ENCODE measurements around the gene KDM6B. TPM values are rescaled to one million over a fixed set of nuclear protein-coding genes. Genes with fewer than 3 reads are reported as not detected.

KDM6B gene
- total and polyA plus RNA-seq, 9 of the 15 experiments (the other 6 are each of a cell fraction or from before 2014, with no cell fraction given) = 0.01 to 22.9 (median 2.2) TPM

DNA sequence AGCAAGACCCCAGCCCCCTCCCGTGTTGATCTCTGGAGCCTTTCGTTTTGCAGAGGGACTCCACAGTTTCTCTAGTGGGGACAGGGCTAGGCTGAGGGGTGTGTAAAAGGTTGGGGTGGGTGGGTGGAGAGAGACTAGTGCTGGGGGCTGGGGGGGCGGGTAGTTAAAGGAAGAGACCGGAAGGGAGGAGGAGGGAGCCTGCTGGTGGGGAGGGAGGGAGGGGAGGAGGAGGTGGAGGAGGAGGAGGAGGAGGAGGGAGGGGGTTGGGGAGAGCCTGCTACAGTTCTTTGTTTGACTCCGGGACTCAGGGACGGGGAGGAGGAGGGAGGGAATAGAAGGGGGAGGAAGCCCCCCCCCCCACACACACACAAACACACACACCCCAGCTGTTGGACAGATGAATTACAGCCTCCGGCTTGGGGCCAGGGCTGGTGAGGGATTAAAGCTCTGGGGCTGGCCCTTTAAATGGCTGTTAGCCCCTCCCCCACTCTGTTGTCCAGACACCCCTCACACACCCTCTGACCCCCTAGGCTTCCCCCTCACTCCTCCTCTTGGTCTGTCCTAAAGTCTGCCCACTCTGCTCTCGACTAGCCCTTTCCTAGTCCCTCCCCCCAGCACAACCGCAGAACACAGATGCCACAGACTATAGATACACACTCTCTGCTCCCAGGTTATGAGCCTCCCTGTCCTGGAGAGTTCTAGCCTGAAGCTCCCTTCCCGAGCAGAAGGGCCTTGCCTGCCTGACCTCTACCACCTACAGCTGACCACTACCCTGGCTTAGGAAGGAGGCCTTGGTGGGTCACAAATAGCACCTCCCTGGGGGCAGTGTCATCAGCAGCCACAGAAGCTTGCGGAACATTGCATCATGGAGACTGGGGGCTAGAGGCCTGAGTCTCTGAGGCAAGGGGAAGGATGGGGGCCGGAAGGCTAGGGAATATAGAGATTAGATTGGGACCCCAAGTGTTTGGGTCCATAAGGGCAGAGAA is 4.4 kb downstream of the KDM6B start (continued):
- TF ChIP-seq BRCA1 (IDR thresholded peaks at IDR 0.05) (no peak), BRCA1 (CRISPR knock-in tag; IDR thresholded peaks at IDR 0.05) (no peak), OTX1 (CRISPR knock-in tag; IDR thresholded peaks at IDR 0.05) (peak; percentile 74; the same call in 1 of the 2 replicates), FOXP1 (CRISPR knock-in tag; IDR thresholded peaks at IDR 0.05) (0 out of 2 replicates have a peak, but pooled peaks have one; percentile 33), PTBP1 (IDR thresholded peaks at IDR 0.05; ENCODE audit: low read depth, low read length) (no peak), EP400 (IDR thresholded peaks at IDR 0.05) (peak; percentile 80), ATF7 (IDR thresholded peaks at IDR 0.05) (peak; percentile 87), NFRKB (IDR thresholded peaks at IDR 0.05; ENCODE audit: low read depth) (peak; percentile 89; the same call in 1 of the 2 replicates), SAP30 (IDR thresholded peaks at IDR 0.05; ENCODE audit: borderline replicate concordance, insufficient read depth, low read depth, low read length, poor library complexity, severe bottlenecking) (peak; percentile 38)
- TF ChIP-seq, protein P1, sequence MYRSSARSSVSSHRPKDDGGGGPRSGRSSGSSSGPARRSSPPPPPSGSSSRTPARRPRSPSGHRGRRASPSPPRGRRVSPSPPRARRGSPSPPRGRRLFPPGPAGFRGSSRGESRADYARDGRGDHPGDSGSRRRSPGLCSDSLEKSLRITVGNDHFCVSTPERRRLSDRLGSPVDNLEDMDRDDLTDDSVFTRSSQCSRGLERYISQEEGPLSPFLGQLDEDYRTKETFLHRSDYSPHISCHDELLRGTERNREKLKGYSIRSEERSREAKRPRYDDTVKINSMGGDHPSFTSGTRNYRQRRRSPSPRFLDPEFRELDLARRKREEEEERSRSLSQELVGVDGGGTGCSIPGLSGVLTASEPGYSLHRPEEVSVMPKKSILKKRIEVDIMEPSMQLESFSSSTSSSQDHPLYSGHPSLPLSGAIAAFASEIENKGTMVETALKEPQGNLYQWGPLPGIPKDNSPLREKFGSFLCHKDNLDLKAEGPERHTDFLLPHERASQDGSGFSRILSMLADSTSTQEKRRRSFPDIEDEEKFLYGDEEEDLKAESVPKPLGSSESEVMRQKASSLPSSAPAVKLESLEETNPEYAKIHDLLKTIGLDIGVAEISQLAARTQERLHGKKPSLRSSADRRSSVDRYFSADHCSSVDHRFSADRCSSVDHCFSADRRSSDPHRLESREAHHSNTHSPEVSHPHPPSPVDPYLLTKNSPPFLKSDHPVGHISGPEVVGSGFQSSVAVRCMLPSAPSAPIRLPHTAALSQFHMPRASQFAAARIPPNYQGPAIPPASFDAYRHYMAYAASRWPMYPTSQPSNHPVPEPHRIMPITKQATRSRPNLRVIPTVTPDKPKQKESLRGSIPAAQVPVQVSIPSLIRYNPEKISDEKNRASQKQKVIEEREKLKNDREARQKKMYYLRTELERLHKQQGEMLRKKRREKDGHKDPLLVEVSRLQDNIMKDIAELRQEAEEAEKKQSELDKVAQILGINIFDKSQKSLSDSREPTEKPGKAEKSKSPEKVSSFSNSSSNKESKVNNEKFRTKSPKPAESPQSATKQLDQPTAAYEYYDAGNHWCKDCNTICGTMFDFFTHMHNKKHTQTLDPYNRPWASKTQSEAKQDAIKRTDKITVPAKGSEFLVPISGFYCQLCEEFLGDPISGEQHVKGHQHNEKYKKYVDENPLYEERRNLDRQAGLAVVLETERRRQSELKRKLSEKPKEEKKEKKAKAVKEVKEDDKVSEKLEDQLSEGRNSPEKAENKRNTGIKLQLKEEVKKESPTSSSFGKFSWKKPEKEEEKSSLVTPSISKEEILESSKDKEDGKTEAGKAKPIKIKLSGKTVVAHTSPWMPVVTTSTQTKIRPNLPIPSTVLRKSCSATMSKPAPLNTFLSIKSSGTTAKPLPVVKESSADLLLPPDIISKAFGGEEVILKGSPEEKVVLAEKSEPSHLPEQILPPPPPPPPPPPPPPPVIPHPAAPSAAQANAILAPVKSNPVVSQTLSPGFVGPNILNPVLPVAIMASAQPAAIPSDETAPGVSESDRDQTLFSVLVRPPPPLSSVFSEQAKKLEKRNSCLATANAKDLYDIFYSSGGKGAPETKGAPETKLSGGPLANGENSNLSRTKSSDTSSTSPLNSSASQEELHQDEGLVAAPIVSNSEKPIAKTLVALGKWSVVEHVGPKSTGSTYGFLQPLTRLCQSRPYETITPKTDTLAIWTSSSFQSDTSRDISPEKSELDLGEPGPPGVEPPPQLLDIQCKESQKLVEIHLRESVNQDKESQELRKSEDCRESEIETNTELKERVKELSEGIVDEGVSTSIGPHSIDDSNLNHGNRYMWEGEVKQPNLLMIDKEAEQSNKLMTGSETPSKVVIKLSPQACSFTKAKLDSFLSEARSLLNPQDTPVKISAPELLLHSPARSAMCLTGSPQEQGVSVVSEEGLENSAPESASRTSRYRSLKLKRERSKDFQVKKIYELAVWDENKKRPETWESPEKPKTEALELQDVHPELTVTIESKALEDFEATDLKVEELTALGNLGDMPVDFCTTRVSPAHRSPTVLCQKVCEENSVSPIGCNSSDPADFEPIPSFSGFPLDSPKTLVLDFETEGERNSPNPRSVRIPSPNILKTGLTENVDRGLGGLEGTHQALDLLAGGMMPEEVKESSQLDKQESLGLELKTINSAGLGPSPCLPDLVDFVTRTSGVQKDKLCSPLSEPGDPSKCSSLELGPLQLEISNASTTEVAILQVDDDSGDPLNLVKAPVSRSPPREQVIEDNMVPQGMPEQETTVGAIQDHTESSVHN (IDR thresholded peaks at IDR 0.05; ENCODE audit: borderline replicate concordance in 1 of 2, low read depth in 1 of 2) = peak in 1 of 2 experiments; percentile 75; a peak in 2 of 4 replicates
- TF ChIP-seq, protein P2, sequence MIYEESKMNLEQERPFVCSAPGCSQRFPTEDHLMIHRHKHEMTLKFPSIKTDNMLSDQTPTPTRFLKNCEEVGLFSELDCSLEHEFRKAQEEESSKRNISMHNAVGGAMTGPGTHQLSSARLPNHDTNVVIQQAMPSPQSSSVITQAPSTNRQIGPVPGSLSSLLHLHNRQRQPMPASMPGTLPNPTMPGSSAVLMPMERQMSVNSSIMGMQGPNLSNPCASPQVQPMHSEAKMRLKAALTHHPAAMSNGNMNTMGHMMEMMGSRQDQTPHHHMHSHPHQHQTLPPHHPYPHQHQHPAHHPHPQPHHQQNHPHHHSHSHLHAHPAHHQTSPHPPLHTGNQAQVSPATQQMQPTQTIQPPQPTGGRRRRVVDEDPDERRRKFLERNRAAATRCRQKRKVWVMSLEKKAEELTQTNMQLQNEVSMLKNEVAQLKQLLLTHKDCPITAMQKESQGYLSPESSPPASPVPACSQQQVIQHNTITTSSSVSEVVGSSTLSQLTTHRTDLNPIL (CRISPR knock-in tag; IDR thresholded peaks at IDR 0.05) = no peak
- TF ChIP-seq, protein P3, sequence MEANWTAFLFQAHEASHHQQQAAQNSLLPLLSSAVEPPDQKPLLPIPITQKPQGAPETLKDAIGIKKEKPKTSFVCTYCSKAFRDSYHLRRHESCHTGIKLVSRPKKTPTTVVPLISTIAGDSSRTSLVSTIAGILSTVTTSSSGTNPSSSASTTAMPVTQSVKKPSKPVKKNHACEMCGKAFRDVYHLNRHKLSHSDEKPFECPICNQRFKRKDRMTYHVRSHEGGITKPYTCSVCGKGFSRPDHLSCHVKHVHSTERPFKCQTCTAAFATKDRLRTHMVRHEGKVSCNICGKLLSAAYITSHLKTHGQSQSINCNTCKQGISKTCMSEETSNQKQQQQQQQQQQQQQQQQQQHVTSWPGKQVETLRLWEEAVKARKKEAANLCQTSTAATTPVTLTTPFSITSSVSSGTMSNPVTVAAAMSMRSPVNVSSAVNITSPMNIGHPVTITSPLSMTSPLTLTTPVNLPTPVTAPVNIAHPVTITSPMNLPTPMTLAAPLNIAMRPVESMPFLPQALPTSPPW (CRISPR knock-in tag; IDR thresholded peaks at IDR 0.05) = peak; percentile 86
- TF ChIP-seq, protein P4, sequence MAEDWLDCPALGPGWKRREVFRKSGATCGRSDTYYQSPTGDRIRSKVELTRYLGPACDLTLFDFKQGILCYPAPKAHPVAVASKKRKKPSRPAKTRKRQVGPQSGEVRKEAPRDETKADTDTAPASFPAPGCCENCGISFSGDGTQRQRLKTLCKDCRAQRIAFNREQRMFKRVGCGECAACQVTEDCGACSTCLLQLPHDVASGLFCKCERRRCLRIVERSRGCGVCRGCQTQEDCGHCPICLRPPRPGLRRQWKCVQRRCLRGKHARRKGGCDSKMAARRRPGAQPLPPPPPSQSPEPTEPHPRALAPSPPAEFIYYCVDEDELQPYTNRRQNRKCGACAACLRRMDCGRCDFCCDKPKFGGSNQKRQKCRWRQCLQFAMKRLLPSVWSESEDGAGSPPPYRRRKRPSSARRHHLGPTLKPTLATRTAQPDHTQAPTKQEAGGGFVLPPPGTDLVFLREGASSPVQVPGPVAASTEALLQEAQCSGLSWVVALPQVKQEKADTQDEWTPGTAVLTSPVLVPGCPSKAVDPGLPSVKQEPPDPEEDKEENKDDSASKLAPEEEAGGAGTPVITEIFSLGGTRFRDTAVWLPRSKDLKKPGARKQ (CRISPR knock-in tag; IDR thresholded peaks at IDR 0.05) = no peak

All from K562 (cell line).